OCI-LY7 (cell line): Measurements from ENCODE around the gene RFC1. TPM values are rescaled to one million over a fixed set of nuclear protein-coding genes. Genes with fewer than 3 reads are reported as not detected.

Source experiments
- BruUV-seq: library from RNA; stranded (reverse); fragments of 400-500 nt; replicated peaks from 2 replicates; lab custom pipeline; 2021; lab: Mats Ljungman, UMichigan
- CTCF ChIA-PET: fragments of 300-600 bp; sonication (Branson Sonifier 250); formaldehyde crosslinking; loops from one replicate; lab custom pipeline; 2022; ENCODE audit warnings: antibody characterized with exemption; ENCODE audit not compliant: unreplicated experiment; lab: Charles Lee
- POLR2A ChIA-PET: fragments of 300-600 bp; sonication (Branson Sonifier 250); formaldehyde crosslinking; loops from one replicate; lab custom pipeline; 2022; ENCODE audit warnings: antibody characterized with exemption; lab: Charles Lee
- DNase-seq: peaks from one replicate; pipeline ENCODE4 v3.0.0-alpha.2; 2015; ENCODE audit warnings: low spot score
- H2AFZ ChIP-seq: fragments of 200-600 bp; sonication (generic), shearing (Covaris generic); 2 replicates; pipeline ENCODE4 v1.6.1; 2014; ENCODE audit warnings: mild to moderate bottlenecking, antibody characterized with exemption, low read length, moderate library complexity
- H3K27ac ChIP-seq: fragments of 200-600 bp; sonication (generic); 2 replicates; pipeline ENCODE4 v1.5.1; 2014; ENCODE audit warnings: mixed run types, low read depth, mild to moderate bottlenecking, moderate library complexity, low read length, inconsistent platforms; ENCODE audit not compliant: poor library complexity, severe bottlenecking
- H3K36me3 ChIP-seq: fragments of 200-600 bp; sonication (generic); 2 replicates; pipeline ENCODE4 v1.6.1; 2014; ENCODE audit warnings: mild to moderate bottlenecking, antibody characterized with exemption, low read length, moderate library complexity, mixed read lengths; ENCODE audit not compliant: insufficient read depth
- H3K4me1 ChIP-seq: fragments of 200-600 bp; sonication (generic); 2 replicates; pipeline ENCODE4 v1.5.1; 2014; ENCODE audit warnings: mild to moderate bottlenecking, low read length; ENCODE audit not compliant: insufficient read depth, poor library complexity, severe bottlenecking
- H3K4me2 ChIP-seq: fragments of 200-600 bp; sonication (generic); 2 replicates; pipeline ENCODE4 v1.6.1; 2014; ENCODE audit warnings: mild to moderate bottlenecking, low read length
- H3K4me3 ChIP-seq: fragments of 200-600 bp; sonication (generic); 2 replicates; pipeline ENCODE4 v1.5.1; 2014; ENCODE audit warnings: mild to moderate bottlenecking, low read depth, low read length; ENCODE audit not compliant: poor library complexity, severe bottlenecking
- H3K79me2 ChIP-seq: fragments of 200-600 bp; sonication (generic); 2 replicates; pipeline ENCODE4 v1.6.1; 2016; ENCODE audit warnings: low read depth, mild to moderate bottlenecking, low read length, moderate library complexity, mixed read lengths; ENCODE audit not compliant: insufficient read depth
- H3K9me2 ChIP-seq: fragments of 200-600 bp; sonication (generic); 2 replicates; pipeline ENCODE4 v1.6.1; 2016; ENCODE audit warnings: mild to moderate bottlenecking, low read length, mixed read lengths; ENCODE audit not compliant: insufficient read depth
- H3K9me3 ChIP-seq: fragments of 200-600 bp; sonication (generic); 2 replicates; pipeline ENCODE4 v1.6.1; 2014; ENCODE audit warnings: mild to moderate bottlenecking, mixed run types, low read length, mixed read lengths
- H4K20me1 ChIP-seq: fragments of 200-600 bp; sonication (generic); 2 replicates; pipeline ENCODE4 v1.6.1; 2014; ENCODE audit warnings: mild to moderate bottlenecking, antibody characterized with exemption, low read length, moderate library complexity, mixed read lengths; ENCODE audit not compliant: insufficient read depth
- EZH2phosphoT487 ChIP-seq: fragments of 200-600 bp; sonication (generic); IDR thresholded peaks from 2 replicates; pipeline ENCODE4 v1.6.1; 2018; ENCODE audit warnings: low read depth, borderline replicate concordance, mild to moderate bottlenecking, mixed run types, antibody characterized with exemption, low read length, moderate library complexity, mixed read lengths
- intact Hi-C: fragments of 100-400 bp; cut with micrococcal nuclease; formaldehyde crosslinking; loops from one replicate; pipeline ENCODE4 v1.10.0; 2022; ENCODE audit not compliant: unreplicated experiment
- total RNA-seq, 2 experiments: library from RNA; depleted of rRNA in 1 of 2; stranded (reverse); fragments of >200 nt in 1 of 2; shearing (Covaris generic) in 1 of 2; gene quantifications; 2 replicates each; pipeline ENCODE4 v1.2.3, GENCODE V29; 2014 to 2022
- TF ChIP-seq, protein P1 (sequence below): fragments of 200-600 bp; sonication (generic); conservative IDR thresholded peaks from 2 replicates; pipeline ENCODE4 v1.5.1; 2014; ENCODE audit warnings: mild to moderate bottlenecking, antibody characterized with exemption, low read length, moderate library complexity, mixed read lengths

The RFC1 gene
- total RNA-seq, 2 experiments from 2014 or later: 72.7 to 129 TPM

DNA sequence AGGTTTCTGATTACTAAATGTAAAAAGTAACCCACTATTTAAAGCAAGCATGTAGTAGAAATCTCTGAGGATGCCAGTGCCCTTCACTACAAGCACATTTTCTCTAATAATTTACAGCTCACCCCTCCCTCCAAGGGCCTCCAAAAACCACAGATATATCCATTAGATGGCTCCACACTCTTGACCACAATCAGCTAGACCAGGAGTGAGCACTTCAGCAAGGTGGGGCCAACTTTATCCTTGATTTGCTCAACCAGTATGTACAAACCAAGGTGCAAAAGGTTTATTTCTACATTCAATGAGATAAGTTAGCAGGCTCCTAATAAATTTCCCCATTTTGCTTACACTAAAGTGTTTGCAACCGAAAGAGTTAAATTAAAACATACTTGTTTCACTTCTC lies 35.8 kb downstream of the RFC1 start:
- Histone ChIP-seq H3K79me2 (peaks cover 79% of the 10 kb centered on the region), H3K36me3 (peaks cover 71% of the 10 kb centered on the region), H3K9me2 (no peaks in the 10 kb centered on the region), H3K9me3 (peaks cover 9% of the 10 kb centered on the region; the same call in 1 of the 2 replicates), H3K4me3 (no peak overlapping the region), H3K4me2 (no peak overlapping the region), H4K20me1 (no peaks in the 10 kb centered on the region), H3K4me1 (peaks cover 3% of the 10 kb centered on the region), H2AFZ (no peak overlapping the region), H3K27ac (no peak overlapping the region)
- BruUV-seq: no TSS peak
- ChIA-PET POLR2A (interaction anchor here (0.6 to 1.5 kb wide), 4 partner anchors 17 to 624 kb away, joined by 3 to 6 read pairs (median 4); no protein-coding TSS in a partner anchor), CTCF (no interaction called here)
- intact Hi-C loops: no loop called here
- TF ChIP-seq EZH2phosphoT487: no peak
- TF ChIP-seq, protein P1, sequence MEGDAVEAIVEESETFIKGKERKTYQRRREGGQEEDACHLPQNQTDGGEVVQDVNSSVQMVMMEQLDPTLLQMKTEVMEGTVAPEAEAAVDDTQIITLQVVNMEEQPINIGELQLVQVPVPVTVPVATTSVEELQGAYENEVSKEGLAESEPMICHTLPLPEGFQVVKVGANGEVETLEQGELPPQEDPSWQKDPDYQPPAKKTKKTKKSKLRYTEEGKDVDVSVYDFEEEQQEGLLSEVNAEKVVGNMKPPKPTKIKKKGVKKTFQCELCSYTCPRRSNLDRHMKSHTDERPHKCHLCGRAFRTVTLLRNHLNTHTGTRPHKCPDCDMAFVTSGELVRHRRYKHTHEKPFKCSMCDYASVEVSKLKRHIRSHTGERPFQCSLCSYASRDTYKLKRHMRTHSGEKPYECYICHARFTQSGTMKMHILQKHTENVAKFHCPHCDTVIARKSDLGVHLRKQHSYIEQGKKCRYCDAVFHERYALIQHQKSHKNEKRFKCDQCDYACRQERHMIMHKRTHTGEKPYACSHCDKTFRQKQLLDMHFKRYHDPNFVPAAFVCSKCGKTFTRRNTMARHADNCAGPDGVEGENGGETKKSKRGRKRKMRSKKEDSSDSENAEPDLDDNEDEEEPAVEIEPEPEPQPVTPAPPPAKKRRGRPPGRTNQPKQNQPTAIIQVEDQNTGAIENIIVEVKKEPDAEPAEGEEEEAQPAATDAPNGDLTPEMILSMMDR: no peak
- no peak for DNase-seq

DNA sequence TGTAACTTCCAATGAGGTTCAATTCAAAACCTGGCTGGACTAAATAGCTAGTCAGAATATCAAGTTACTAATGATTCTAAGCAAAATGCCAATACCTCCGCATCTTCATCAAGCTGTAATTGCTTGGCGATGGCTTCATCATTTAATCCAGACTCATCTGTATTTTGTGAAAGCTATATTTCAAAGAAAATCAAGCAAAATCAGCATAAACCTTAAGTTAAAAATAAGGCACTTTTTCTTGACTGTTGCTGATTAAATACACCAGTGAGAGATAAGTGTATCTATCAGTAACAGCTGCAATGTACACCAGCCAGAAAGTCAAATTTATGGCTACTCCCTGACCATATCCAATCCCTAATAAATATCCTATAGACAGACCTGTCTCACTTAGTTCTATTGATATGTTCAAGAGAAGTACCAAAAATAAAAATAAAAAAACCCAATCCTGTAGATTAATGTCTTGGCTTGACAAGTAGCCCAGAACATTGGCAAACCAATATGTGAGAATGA lies 39.6 kb downstream of the RFC1 start:
- H3K27ac ChIP-seq: no peak overlapping the region
- TF ChIP-seq EZH2phosphoT487: no peak
- TF ChIP-seq, protein P1: no peak
- no peak overlapping the region for H3K4me2 ChIP-seq
- H2AFZ ChIP-seq: no peak overlapping the region
- peaks cover 81% of the 10 kb centered on the region for H3K36me3 ChIP-seq
- BruUV-seq: no TSS peak
- POLR2A ChIA-PET: no interaction called here
- no peaks in the 10 kb centered on the region for H4K20me1 ChIP-seq
- peaks cover 5% of the 10 kb centered on the region; the same call in 1 of the 2 replicates for H3K9me3 ChIP-seq
- CTCF ChIA-PET: no interaction called here
- H3K9me2 ChIP-seq: no peaks in the 10 kb centered on the region
- intact Hi-C loops: no loop called here
- no peak overlapping the region for H3K4me3 ChIP-seq
- peaks cover 3% of the 10 kb centered on the region for H3K4me1 ChIP-seq
- H3K79me2 ChIP-seq: peaks cover 46% of the 10 kb centered on the region
- DNase-seq: no peak

DNA sequence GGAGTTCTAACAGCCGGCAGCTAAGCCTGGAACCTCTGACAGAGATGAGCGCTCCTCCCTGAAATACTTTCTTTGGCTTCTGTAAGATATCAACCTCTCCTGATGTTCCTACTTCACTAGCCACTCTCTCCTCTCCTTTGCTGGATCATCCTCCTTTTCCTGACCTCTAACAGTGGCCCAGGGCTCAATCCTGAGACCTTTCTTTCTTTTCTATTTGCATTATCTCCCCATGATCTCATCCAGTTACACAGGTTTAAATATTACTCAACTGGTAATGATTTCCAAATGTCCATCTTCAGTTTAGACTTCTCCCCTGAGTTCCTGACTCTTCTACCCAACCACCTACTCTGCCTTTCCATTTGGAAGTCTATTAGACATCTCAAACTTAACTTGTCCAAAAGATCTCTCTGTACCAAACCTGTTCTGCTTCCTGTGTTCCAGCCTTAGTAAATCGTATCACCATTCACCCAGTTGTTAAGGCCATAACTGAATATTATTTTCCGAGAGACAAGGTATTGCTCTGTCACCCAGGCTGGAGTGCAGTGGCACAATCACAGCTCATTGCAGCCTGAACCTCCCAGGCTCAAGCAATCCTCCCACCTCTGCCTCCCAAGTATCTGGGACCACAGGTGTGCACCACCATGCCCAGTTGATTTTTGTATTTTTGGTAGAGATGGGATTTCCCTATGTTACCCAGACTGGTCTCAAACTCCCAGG lies 41.1 kb downstream of the RFC1 start:
- H3K79me2 ChIP-seq: peaks cover 31% of the 10 kb centered on the region
- DNase-seq: no peak
- H3K4me2 ChIP-seq: no peak overlapping the region
- intact Hi-C loops: no loop called here
- TF ChIP-seq EZH2phosphoT487: no peak
- TF ChIP-seq, protein P1: no peak
- peaks cover 92% of the 10 kb centered on the region for H3K36me3 ChIP-seq
- no peaks in the 10 kb centered on the region for H3K9me2 ChIP-seq
- no peaks in the 10 kb centered on the region for H4K20me1 ChIP-seq
- ChIA-PET POLR2A (interaction anchor here (0.6 to 3.4 kb wide), 2 partner anchors 12 to 147 kb away, joined by 3 to 14 read pairs; no protein-coding TSS in a partner anchor), CTCF (no interaction called here)
- no peaks in the 10 kb centered on the region for H3K4me1 ChIP-seq
- peaks cover 5% of the 10 kb centered on the region; the same call in 1 of the 2 replicates for H3K9me3 ChIP-seq
- no peak overlapping the region for H2AFZ ChIP-seq
- no peak overlapping the region for H3K4me3 ChIP-seq
- no TSS peak for BruUV-seq
- no peak overlapping the region for H3K27ac ChIP-seq
